Spleen (tissue), 7 donors: ENCODE measurements around the gene ITSN1.

Experiments
- POLR2A ChIP-seq, 3 donors: fragments of 450-650 bp; IDR thresholded peaks; one replicate each; pipeline ENCODE4 v1.5.1; 2017; ENCODE audit warnings: antibody characterized with exemption in 3 of 3, mild to moderate bottlenecking in 1 of 3
- TF ChIP-seq, protein P1 (sequence below), 11 experiments: fragments of 200-600 bp in 7 of 11; fragments of 450-650 bp in 4 of 11; sonication (generic) in 4 of 11; IDR thresholded peaks in 8 of 11; conservative IDR thresholded peaks in 3 of 11; 1 replicate in 7 of 11; 2 replicates in 4 of 11; pipeline versions ENCODE4 v1.4.0 to v1.8.0; 2016 to 2021; ENCODE audit warnings: antibody characterized with exemption in 11 of 11, inconsistent platforms in 4 of 11, mild to moderate bottlenecking in 1 of 11
- donor health status: DM: no; HTN: no; CAD: no; lungs with moderate emphysema.
- donor health status: DM: no; HTN: no; CAD: no.
- donor health status: DM: no; HTN: no; CAD: no.

DNA sequence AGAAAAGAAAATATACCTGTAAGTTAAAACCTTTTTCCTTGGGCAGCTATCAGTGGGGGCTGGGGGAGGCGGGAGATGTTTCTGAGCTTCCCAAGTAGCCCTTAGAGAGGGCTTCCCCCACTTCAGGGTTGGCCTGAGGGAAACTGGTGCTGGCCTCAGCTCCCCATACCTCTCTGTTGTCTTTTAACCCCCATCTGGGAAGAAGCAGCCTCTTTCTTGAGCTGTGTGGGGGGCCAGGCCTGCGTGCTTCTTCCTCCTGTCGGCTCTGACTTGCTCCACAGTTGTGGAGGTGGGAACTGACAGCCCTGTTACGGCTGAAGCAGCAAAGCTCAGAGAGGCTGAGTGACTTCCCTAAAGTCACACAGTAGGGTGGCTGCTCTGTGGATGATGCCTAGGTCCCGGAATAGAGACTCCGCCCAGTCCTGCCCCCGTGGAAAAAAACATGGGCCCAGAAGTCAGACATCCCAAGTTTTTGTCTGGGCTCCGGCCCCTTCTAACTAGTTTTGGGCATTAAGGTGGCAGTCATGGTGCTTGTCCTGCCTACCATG is 218.1 kb downstream of the ITSN1 start:
- TF ChIP-seq, protein P1, sequence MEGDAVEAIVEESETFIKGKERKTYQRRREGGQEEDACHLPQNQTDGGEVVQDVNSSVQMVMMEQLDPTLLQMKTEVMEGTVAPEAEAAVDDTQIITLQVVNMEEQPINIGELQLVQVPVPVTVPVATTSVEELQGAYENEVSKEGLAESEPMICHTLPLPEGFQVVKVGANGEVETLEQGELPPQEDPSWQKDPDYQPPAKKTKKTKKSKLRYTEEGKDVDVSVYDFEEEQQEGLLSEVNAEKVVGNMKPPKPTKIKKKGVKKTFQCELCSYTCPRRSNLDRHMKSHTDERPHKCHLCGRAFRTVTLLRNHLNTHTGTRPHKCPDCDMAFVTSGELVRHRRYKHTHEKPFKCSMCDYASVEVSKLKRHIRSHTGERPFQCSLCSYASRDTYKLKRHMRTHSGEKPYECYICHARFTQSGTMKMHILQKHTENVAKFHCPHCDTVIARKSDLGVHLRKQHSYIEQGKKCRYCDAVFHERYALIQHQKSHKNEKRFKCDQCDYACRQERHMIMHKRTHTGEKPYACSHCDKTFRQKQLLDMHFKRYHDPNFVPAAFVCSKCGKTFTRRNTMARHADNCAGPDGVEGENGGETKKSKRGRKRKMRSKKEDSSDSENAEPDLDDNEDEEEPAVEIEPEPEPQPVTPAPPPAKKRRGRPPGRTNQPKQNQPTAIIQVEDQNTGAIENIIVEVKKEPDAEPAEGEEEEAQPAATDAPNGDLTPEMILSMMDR (IDR thresholded peaks at IDR 0.05 in 8 of 11, conservative IDR thresholded peaks at IDR 0.05 in 3 of 11), result no peak
- TF ChIP-seq POLR2A (IDR thresholded peaks at IDR 0.05), result no peak
